Measurements from ENCODE around the gene AOPEP. TPM values are rescaled to one million over a fixed set of nuclear protein-coding genes. Genes with fewer than 3 reads are reported as not detected.

The AOPEP gene
- total and polyA plus RNA-seq, 12 donors: 110 to 250 (median 161) TPM

DNA sequence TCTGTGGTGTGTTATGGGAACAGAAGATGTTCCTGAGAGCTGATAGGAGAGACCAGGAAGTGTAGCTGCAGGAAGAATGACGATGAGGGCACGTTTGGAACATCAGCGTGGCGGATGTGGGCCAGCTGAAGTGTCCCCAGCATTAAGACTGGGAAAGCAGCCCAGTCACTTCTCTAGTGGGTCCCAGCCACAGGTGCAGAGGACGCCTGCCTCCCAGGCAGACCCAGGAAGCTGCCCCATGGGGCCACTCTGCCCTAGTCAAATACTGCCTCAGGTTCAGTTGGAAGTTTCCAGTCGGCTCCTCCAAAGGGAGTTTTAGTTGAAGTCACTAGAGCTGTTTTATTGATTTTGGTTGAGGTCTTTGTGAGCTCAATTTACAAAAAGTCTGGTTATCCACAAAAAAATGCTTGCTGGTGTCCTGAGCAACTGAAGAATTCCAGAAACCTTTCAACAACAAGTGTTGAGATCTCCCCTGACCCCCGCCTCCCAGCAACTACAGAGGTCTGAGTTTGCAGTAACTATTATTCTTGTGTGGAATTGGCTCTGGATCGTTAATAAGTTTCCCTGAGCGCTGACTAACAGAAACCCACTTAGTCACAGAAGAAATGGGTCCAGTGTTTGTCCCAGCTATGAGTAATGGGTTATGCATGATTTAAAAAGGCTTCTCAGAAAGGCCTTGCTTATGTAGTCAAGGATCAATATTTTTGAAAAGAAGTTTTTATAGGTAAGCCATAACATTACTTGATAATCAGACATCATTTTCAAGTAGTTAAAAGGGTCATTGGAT, 296.9 kb downstream of the AOPEP start:
- no peaks in the 10 kb centered on the region for H3K9me3 ChIP-seq
- intact Hi-C loops (cut with DNase I): loop anchor here in 4 of 10 donors (5.0 to 10.0 kb wide), 4 partner anchors 34 to 241 kb away; no protein-coding TSS in a partner anchor
- ATAC-seq (peak in 6 of 8 donors; percentile 26 to 71 (median 52)), DNase-seq (peak; percentile 41 to 57)
- H3K4me1 ChIP-seq: peaks cover 35 to 100% (median 99%) of the 10 kb centered on the region in 9 donors
- H3K36me3 ChIP-seq: peaks cover 0 to 62% (median 24%) of the 10 kb centered on the region in 9 donors
- TF ChIP-seq CTCF (IDR thresholded peaks at IDR 0.05): no peak
- WGBS, 2 donors: 24 to 29% methylated on average over 9 of the region's 9 CpGs
- peak overlapping the region; percentile 14 to 87 (median 82) for H3K27ac ChIP-seq
- H3K27me3 ChIP-seq: no peaks in the 10 kb centered on the region
- H3K4me3 ChIP-seq: peak overlapping the region in 5 of 10 donors; percentile 7 to 27 (median 15)

- Histone ChIP-seq H3K27me3 (no peaks in the 10 kb centered on the region), H3K9me3 (no peaks in the 10 kb centered on the region), H3K4me3 (peak overlapping the region in 5 of 10 donors; percentile 7 to 27 (median 15)), H3K4me1 (peaks cover 30 to 100% (median 99%) of the 10 kb centered on the region in 9 donors), H3K27ac (peak overlapping the region in 9 of 10 donors; percentile 73 to 87 (median 82)), H3K36me3 (peaks cover 0 to 68% (median 24%) of the 10 kb centered on the region in 9 donors)
- peak; percentile 12 to 69 (median 36) for ATAC-seq
- intact Hi-C loops (cut with DNase I): loop anchor here in 4 of 10 donors (5.0 to 10.0 kb wide), 4 partner anchors 33 to 242 kb away; no protein-coding TSS in a partner anchor
- peak in 1 of 2 donors; percentile 37 for DNase-seq
- 21 to 24% methylated on average over 12 of the region's 12 CpGs for WGBS, 2 donors
- peak in 3 of 9 donors; percentile 31 to 39 (median 35) for TF ChIP-seq CTCF (IDR thresholded peaks at IDR 0.05)
Measured at GRCh38 chr9:95024097-95024671, 297.7 kb downstream of the AOPEP start.

- ATAC-seq (peak; percentile 81 to 91 (median 86)), DNase-seq (peak; percentile 50 to 82)
- peak overlapping the region in 9 of 10 donors; percentile 2 to 87 (median 81) for H3K27ac ChIP-seq
- intact Hi-C loops (cut with DNase I): loop anchor here in 3 of 10 donors (5.0 to 10.0 kb wide), 3 partner anchors 42 to 241 kb away; no protein-coding TSS in a partner anchor
- no peaks in the 10 kb centered on the region for H3K27me3 ChIP-seq
- H3K36me3 ChIP-seq: peaks cover 0 to 61% (median 18%) of the 10 kb centered on the region in 9 donors
- H3K4me3 ChIP-seq: peak overlapping the region in 5 of 10 donors; percentile 6 to 20 (median 13)
- H3K9me3 ChIP-seq: no peaks in the 10 kb centered on the region
- H3K4me1 ChIP-seq: peaks cover 21 to 100% (median 99%) of the 10 kb centered on the region in 9 donors
- 13 to 15% methylated on average over 13 of the region's 13 CpGs for WGBS, 2 donors
- peak in 8 of 9 donors; percentile 26 to 61 (median 34) for TF ChIP-seq CTCF (IDR thresholded peaks at IDR 0.05)
Measured at GRCh38 chr9:95025213-95026147, 299.0 kb downstream of the AOPEP start.
